ENCODE measurements around the gene SAA4. TPM values are rescaled to one million over a fixed set of nuclear protein-coding genes. Genes with fewer than 3 reads are reported as not detected.

The SAA4 gene
- polyA plus RNA-seq, 2 of the 4 experiments (the other 2 are of a cell fraction) = not detected

DNA sequence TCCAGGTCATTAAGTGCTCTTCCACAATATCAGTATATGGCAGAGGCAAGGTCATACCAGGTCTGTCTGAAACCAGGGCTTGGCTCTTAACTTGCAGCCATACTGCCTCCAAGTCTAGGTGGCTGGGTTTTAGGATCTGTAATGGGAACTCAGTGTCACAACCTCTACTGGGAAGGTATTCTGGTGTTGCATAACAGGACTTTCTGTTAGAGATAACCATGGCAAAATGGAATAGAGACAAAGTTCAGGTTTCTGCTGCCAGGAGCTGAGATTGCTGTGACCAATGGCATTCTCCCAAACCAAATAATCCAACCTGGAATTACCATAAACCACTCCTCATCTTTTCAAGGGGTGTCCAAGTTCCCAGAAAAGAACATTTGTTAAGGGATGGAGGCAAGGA, 22.7 kb upstream of the SAA4 start:
- 0 out of 3 replicates have a peak, but pooled peaks cover 4% of the 10 kb centered on the region for H3K4me1 ChIP-seq
- no peak overlapping the region for H3K4me3 ChIP-seq
- no peaks in the 10 kb centered on the region for H3K9me3 ChIP-seq
- DNase-seq (ENCODE audit: low read depth in 1 of 2, low spot score in 1 of 2) = no peak
- POLR2A ChIA-PET = no interaction called here
- no peak overlapping the region for H3K27ac ChIP-seq
- no peak for FAIRE-seq
- ATAC-seq = no peak
- no peak overlapping the region for H3K4me2 ChIP-seq
- TF ChIP-seq RCOR1 (IDR thresholded peaks at IDR 0.05; ENCODE audit: low read depth, low read length) (no peak), KDM5A (IDR thresholded peaks at IDR 0.05) (no peak), SMC3 (IDR thresholded peaks at IDR 0.05) (no peak), POLR2A (IDR thresholded peaks at IDR 0.05; ENCODE audit: low read length) (no peak), SREBF2 (IDR thresholded peaks at IDR 0.05) (no peak), NR3C1 (IDR thresholded peaks at IDR 0.05) (no peak), RAD21 (conservative IDR thresholded peaks at IDR 0.05 in 1 of 2, IDR thresholded peaks at IDR 0.05 in 1 of 2) (no peak), HOXB5 (CRISPR knock-in tag; IDR thresholded peaks at IDR 0.05) (no peak), CHD4 (IDR thresholded peaks at IDR 0.05; ENCODE audit: borderline replicate concordance) (no peak), JUN (IDR thresholded peaks at IDR 0.05) (no peak)
- TF ChIP-seq, protein P1, sequence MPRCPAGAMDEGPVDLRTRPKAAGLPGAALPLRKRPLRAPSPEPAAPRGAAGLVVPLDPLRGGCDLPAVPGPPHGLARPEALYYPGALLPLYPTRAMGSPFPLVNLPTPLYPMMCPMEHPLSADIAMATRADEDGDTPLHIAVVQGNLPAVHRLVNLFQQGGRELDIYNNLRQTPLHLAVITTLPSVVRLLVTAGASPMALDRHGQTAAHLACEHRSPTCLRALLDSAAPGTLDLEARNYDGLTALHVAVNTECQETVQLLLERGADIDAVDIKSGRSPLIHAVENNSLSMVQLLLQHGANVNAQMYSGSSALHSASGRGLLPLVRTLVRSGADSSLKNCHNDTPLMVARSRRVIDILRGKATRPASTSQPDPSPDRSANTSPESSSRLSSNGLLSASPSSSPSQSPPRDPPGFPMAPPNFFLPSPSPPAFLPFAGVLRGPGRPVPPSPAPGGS (IDR thresholded peaks at IDR 0.05) = no peak
- TF ChIP-seq, protein P2, sequence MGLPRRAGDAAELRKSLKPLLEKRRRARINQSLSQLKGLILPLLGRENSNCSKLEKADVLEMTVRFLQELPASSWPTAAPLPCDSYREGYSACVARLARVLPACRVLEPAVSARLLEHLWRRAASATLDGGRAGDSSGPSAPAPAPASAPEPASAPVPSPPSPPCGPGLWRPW (IDR thresholded peaks at IDR 0.05) = no peak
- CTCF ChIA-PET = no interaction called here

DNA sequence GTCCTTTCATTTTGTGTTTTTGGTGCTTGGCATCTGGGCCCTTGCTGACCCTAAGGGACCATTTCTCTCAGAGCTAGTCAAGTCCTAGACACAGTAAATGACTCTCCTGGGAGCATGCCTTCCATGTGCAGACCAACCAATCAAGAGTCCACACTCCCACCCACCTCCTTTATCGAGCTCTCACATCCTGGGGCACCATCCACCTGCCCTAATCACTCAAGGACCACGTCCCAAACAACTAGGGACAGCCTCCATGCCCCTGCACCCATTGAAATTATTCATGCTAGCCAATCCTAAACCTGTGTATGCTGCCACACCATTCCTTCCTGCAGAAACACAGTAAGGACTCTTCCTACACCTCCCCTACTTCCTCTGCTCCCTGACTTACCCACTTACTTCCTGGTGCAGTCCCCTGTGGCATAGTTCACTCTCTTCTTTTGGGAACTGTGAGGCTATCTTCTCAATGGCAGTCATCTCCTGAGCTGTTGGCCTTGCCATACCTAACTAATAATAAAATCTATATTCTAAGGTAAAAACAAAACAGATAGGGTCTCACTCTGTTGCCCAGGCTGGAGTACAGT, 18.3 kb upstream of the SAA4 start:
- ATAC-seq (no peak), DNase-seq (ENCODE audit: low read depth in 1 of 2, low spot score in 1 of 2) (no peak), FAIRE-seq (no peak)
- Histone ChIP-seq H3K4me3 (no peak overlapping the region), H3K4me2 (no peak overlapping the region), H3K27ac (no peak overlapping the region), H3K4me1 (no peaks in the 10 kb centered on the region), H3K9me3 (no peaks in the 10 kb centered on the region)
- ChIA-PET CTCF (interaction anchor here (1.5 kb wide), 1 partner anchor 11 kb away, joined by 3 read pairs; no protein-coding TSS in a partner anchor), POLR2A (no interaction called here)
- WGBS (ENCODE audit: missing lambda C conversion rate) = 17% methylated on average over 2 of the region's 2 CpGs
- TF ChIP-seq NR3C1 (IDR thresholded peaks at IDR 0.05) = no peak
- TF ChIP-seq RFX5 (IDR thresholded peaks at IDR 0.05) = no peak
- no peak for TF ChIP-seq FOXS1 (CRISPR knock-in tag; IDR thresholded peaks at IDR 0.05)
- TF ChIP-seq GATA3 (IDR thresholded peaks at IDR 0.05; ENCODE audit: borderline replicate concordance) = no peak
- no peak for TF ChIP-seq FOSL2 (IDR thresholded peaks at IDR 0.05)
- TF ChIP-seq FOSL2 (CRISPR knock-in tag; IDR thresholded peaks at IDR 0.05) = no peak
- TF ChIP-seq CTCF (IDR thresholded peaks at IDR 0.05) = no peak
- no peak for TF ChIP-seq POLR2AphosphoS2 (conservative IDR thresholded peaks at IDR 0.05; ENCODE audit: low read length)
- TF ChIP-seq HOXA7 (CRISPR knock-in tag; IDR thresholded peaks at IDR 0.05) = no peak
- TF ChIP-seq, protein P3, sequence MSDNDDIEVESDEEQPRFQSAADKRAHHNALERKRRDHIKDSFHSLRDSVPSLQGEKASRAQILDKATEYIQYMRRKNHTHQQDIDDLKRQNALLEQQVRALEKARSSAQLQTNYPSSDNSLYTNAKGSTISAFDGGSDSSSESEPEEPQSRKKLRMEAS (IDR thresholded peaks at IDR 0.05) = no peak
- no peak for TF ChIP-seq ZNF302 (CRISPR knock-in tag; IDR thresholded peaks at IDR 0.05)
- no peak for TF ChIP-seq RCOR1 (IDR thresholded peaks at IDR 0.05; ENCODE audit: low read depth, low read length)

- Histone ChIP-seq H3K4me3 (no peak overlapping the region), H3K27ac (no peak overlapping the region), H3K4me2 (no peak overlapping the region), H3K9me3 (no peaks in the 10 kb centered on the region), H3K4me1 (no peaks in the 10 kb centered on the region)
- no peak for DNase-seq (ENCODE audit: low read depth in 1 of 2, low spot score in 1 of 2)
- no peak for ATAC-seq
- ChIA-PET CTCF (interaction anchor here (1.3 to 2.0 kb wide), 2 partner anchors 10 to 82 kb away, joined by 3 to 8 read pairs; partner anchors contain the start of gene MRGPRX4), POLR2A (no interaction called here)
- no peak for FAIRE-seq
- WGBS (ENCODE audit: missing lambda C conversion rate) = 65% methylated on average over 11 of the region's 11 CpGs
- TF ChIP-seq, protein P4, sequence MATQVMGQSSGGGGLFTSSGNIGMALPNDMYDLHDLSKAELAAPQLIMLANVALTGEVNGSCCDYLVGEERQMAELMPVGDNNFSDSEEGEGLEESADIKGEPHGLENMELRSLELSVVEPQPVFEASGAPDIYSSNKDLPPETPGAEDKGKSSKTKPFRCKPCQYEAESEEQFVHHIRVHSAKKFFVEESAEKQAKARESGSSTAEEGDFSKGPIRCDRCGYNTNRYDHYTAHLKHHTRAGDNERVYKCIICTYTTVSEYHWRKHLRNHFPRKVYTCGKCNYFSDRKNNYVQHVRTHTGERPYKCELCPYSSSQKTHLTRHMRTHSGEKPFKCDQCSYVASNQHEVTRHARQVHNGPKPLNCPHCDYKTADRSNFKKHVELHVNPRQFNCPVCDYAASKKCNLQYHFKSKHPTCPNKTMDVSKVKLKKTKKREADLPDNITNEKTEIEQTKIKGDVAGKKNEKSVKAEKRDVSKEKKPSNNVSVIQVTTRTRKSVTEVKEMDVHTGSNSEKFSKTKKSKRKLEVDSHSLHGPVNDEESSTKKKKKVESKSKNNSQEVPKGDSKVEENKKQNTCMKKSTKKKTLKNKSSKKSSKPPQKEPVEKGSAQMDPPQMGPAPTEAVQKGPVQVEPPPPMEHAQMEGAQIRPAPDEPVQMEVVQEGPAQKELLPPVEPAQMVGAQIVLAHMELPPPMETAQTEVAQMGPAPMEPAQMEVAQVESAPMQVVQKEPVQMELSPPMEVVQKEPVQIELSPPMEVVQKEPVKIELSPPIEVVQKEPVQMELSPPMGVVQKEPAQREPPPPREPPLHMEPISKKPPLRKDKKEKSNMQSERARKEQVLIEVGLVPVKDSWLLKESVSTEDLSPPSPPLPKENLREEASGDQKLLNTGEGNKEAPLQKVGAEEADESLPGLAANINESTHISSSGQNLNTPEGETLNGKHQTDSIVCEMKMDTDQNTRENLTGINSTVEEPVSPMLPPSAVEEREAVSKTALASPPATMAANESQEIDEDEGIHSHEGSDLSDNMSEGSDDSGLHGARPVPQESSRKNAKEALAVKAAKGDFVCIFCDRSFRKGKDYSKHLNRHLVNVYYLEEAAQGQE (IDR thresholded peaks at IDR 0.05) = no peak
- TF ChIP-seq RCOR1 (IDR thresholded peaks at IDR 0.05; ENCODE audit: low read depth, low read length) (no peak), ESRRA (IDR thresholded peaks at IDR 0.05; ENCODE audit: borderline replicate concordance, low read length) (no peak), CBX8 (IDR thresholded peaks at IDR 0.05) (no peak), HOXA7 (CRISPR knock-in tag; IDR thresholded peaks at IDR 0.05) (no peak), ZNF302 (CRISPR knock-in tag; IDR thresholded peaks at IDR 0.05) (no peak), MAFK (IDR thresholded peaks at IDR 0.05; ENCODE audit: partially characterized antibody) (no peak)
- TF ChIP-seq, protein P2 (IDR thresholded peaks at IDR 0.05) = no peak
- TF ChIP-seq, protein P5, sequence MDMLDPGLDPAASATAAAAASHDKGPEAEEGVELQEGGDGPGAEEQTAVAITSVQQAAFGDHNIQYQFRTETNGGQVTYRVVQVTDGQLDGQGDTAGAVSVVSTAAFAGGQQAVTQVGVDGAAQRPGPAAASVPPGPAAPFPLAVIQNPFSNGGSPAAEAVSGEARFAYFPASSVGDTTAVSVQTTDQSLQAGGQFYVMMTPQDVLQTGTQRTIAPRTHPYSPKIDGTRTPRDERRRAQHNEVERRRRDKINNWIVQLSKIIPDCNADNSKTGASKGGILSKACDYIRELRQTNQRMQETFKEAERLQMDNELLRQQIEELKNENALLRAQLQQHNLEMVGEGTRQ (IDR thresholded peaks at IDR 0.05) = no peak
Observed at GRCh38 chr11:18253778-18254338, 17.3 kb upstream of the SAA4 start.
